ENCODE data around the gene BOLL. TPM values are rescaled to one million over a fixed set of nuclear protein-coding genes. Genes with fewer than 3 reads are reported as not detected.
"Not testable (repeated sequence)": the region's sequence is repeated elsewhere in the genome, so short reads cannot be mapped to it uniquely, and the experiment has no call there.

The BOLL gene
- total RNA-seq, 2 experiments from 2014 or later, result not detected

- DNase-seq (no peak), ATAC-seq (no peak)
- Mint-ChIP-seq H3K36me3 (ENCODE audit: low read depth) (no peaks in the 10 kb centered on the region), H3K9me3 (ENCODE audit: low read depth) (peaks cover 2% of the 10 kb centered on the region), H3K4me1 (no peaks in the 10 kb centered on the region), H3K4me3 (no peak overlapping the region), H3K27ac (no peak overlapping the region), H3K27me3 (peaks cover 3% of the 10 kb centered on the region)
- ChIA-PET CTCF (no interaction called here), POLR2A (interaction anchor here (0.6 kb wide), 1 partner anchor 488 kb away, joined by 8 read pairs; no protein-coding TSS in a partner anchor)
- intact Hi-C loops (cut with DNase I, micrococcal nuclease), result no loop called here
These were observed 58.1 kb downstream of the BOLL start for GRCh38 chr2:197727011-197727410.

- intact Hi-C loops (cut with DNase I, micrococcal nuclease), result no loop called here
- CTCF ChIA-PET, result interaction anchor here (0.7 kb wide), 1 partner anchor 1228 kb away, joined by 3 read pairs; no protein-coding TSS in a partner anchor
- H3K27ac Mint-ChIP-seq, result no peak overlapping the region
- ATAC-seq (no peak), DNase-seq (no peak)
- H3K4me1 Mint-ChIP-seq, result peaks cover 6% of the 10 kb centered on the region
- peaks cover 7% of the 10 kb centered on the region for H3K36me3 Mint-ChIP-seq (ENCODE audit: low read depth)
- no peaks in the 10 kb centered on the region for H3K9me3 Mint-ChIP-seq (ENCODE audit: low read depth)
- no peak overlapping the region for H3K4me3 Mint-ChIP-seq
- POLR2A ChIA-PET, result no interaction called here
- no peaks in the 10 kb centered on the region for H3K27me3 Mint-ChIP-seq
These were observed 67.3 kb downstream of the BOLL start for GRCh38 chr2:197717863-197718262.

- Mint-ChIP-seq H3K27ac (no peak overlapping the region), H3K9me3 (ENCODE audit: low read depth) (no peaks in the 10 kb centered on the region), H3K4me1 (peaks cover 37% of the 10 kb centered on the region), H3K27me3 (no peaks in the 10 kb centered on the region), H3K4me3 (no peak overlapping the region), H3K36me3 (ENCODE audit: low read depth) (peaks cover 38% of the 10 kb centered on the region)
- POLR2A ChIA-PET, result no interaction called here
- ATAC-seq (no peak), DNase-seq (no peak)
- CTCF ChIA-PET, result interaction anchor here (0.6 kb wide), 1 partner anchor 39 kb away, joined by 3 read pairs; no protein-coding TSS in a partner anchor
- intact Hi-C loops (cut with DNase I, micrococcal nuclease), result no loop called here
These were observed 71.8 kb downstream of the BOLL start for GRCh38 chr2:197713271-197713670.

- Mint-ChIP-seq H3K27ac (no peak overlapping the region), H3K36me3 (ENCODE audit: low read depth) (peaks cover 40% of the 10 kb centered on the region), H3K4me3 (no peak overlapping the region), H3K9me3 (ENCODE audit: low read depth) (no peaks in the 10 kb centered on the region), H3K27me3 (no peaks in the 10 kb centered on the region), H3K4me1 (peaks cover 43% of the 10 kb centered on the region)
- ChIA-PET POLR2A (no interaction called here), CTCF (interaction anchor here (0.6 to 2.0 kb wide), 6 partner anchors 8 to 414 kb away, joined by 3 to 6 read pairs (median 4); no protein-coding TSS in a partner anchor)
- ATAC-seq, result no peak
- DNase-seq, result no peak
- intact Hi-C loops (cut with DNase I, micrococcal nuclease), result no loop called here
These were observed 73.5 kb downstream of the BOLL start for GRCh38 chr2:197711578-197711977.

GRCh38 chr2:197710424-197711042, 74.6 kb downstream of the BOLL start:
- Mint-ChIP-seq H3K27ac (no peak overlapping the region), H3K9me3 (ENCODE audit: low read depth) (no peaks in the 10 kb centered on the region), H3K4me1 (peaks cover 43% of the 10 kb centered on the region), H3K4me3 (no peak overlapping the region), H3K27me3 (no peaks in the 10 kb centered on the region), H3K36me3 (ENCODE audit: low read depth) (peaks cover 41% of the 10 kb centered on the region)
- ChIA-PET POLR2A (no interaction called here), CTCF (no interaction called here)
- intact Hi-C loops (cut with DNase I, micrococcal nuclease), result no loop called here
- ATAC-seq, result peak; percentile 65
- DNase-seq, result peak; percentile 24

GRCh38 chr2:197709140-197709539, 76.0 kb downstream of the BOLL start:
- intact Hi-C loops (cut with DNase I, micrococcal nuclease), result loop anchor here (5.0 to 10.0 kb wide), 8 partner anchors 192 to 1756 kb away; partner anchors contain the start of genes COQ10B (in 1 of the 2) and MOB4 (in 1 of the 2)
- H3K9me3 Mint-ChIP-seq (ENCODE audit: low read depth); H3K27me3 Mint-ChIP-seq; POLR2A ChIA-PET; ATAC-seq; H3K27ac Mint-ChIP-seq; DNase-seq: not testable (repeated sequence)
- peak overlapping the region; percentile 58 for H3K4me3 Mint-ChIP-seq
- CTCF ChIA-PET, result interaction anchor here (0.7 to 4.1 kb wide), 2 partner anchors 68 to 70 kb away, joined by 3 to 31 read pairs; no protein-coding TSS in a partner anchor
- H3K36me3 Mint-ChIP-seq (ENCODE audit: low read depth), result peaks cover 36% of the 10 kb centered on the region
- peaks cover 46% of the 10 kb centered on the region for H3K4me1 Mint-ChIP-seq

- DNase-seq (no peak), ATAC-seq (no peak)
- H3K4me1 Mint-ChIP-seq, result peaks cover 45% of the 10 kb centered on the region
- H3K27ac Mint-ChIP-seq, result no peak overlapping the region
- peaks cover 36% of the 10 kb centered on the region for H3K36me3 Mint-ChIP-seq (ENCODE audit: low read depth)
- no peaks in the 10 kb centered on the region for H3K27me3 Mint-ChIP-seq
- ChIA-PET CTCF (interaction anchor here (1.6 to 4.1 kb wide), 4 partner anchors 8 to 116 kb away, joined by 4 to 31 read pairs (median 6); no protein-coding TSS in a partner anchor), POLR2A (interaction anchor here (0.6 kb wide), 1 partner anchor 186 kb away, joined by 3 read pairs; no protein-coding TSS in a partner anchor)
- intact Hi-C loops (cut with DNase I, micrococcal nuclease), result loop anchor here (5.0 to 10.0 kb wide), 8 partner anchors 191 to 1756 kb away; partner anchors contain the start of genes COQ10B (in 1 of the 2) and MOB4 (in 1 of the 2)
- peak overlapping the region; percentile 58 for H3K4me3 Mint-ChIP-seq
- H3K9me3 Mint-ChIP-seq (ENCODE audit: low read depth), result no peaks in the 10 kb centered on the region
These were observed 76.8 kb downstream of the BOLL start for GRCh38 chr2:197708331-197708730.

GRCh38 chr2:197707316-197708213, 77.6 kb downstream of the BOLL start:
- Mint-ChIP-seq H3K36me3 (ENCODE audit: low read depth) (peaks cover 33% of the 10 kb centered on the region), H3K27ac (no peak overlapping the region), H3K27me3 (peaks cover 1% of the 10 kb centered on the region), H3K4me3 (peak overlapping the region; percentile 80), H3K9me3 (ENCODE audit: low read depth) (no peaks in the 10 kb centered on the region), H3K4me1 (peaks cover 38% of the 10 kb centered on the region)
- CTCF ChIA-PET, result interaction anchor here (0.6 to 4.1 kb wide), 8 partner anchors 8 to 1715 kb away, joined by 3 to 31 read pairs (median 4); no protein-coding TSS in a partner anchor
- POLR2A ChIA-PET, result no interaction called here
- intact Hi-C loops (cut with DNase I, micrococcal nuclease), result loop anchor here (1.0 to 10.0 kb wide), 11 partner anchors 71 to 1757 kb away; partner anchors contain the start of genes COQ10B (in 1 of the 2) and MOB4 (in 1 of the 2)
- DNase-seq (no peak), ATAC-seq (no peak)

GRCh38 chr2:197706839-197707207, 78.3 kb downstream of the BOLL start:
- intact Hi-C loops (cut with DNase I, micrococcal nuclease), result loop anchor here (1.0 to 10.0 kb wide), 11 partner anchors 71 to 1758 kb away; partner anchors contain the start of genes COQ10B (in 1 of the 2) and MOB4 (in 1 of the 2)
- Mint-ChIP-seq H3K4me1 (peaks cover 36% of the 10 kb centered on the region), H3K4me3 (peak overlapping the region; percentile 80), H3K27me3 (peaks cover 2% of the 10 kb centered on the region), H3K27ac (no peak overlapping the region), H3K9me3 (ENCODE audit: low read depth) (no peaks in the 10 kb centered on the region), H3K36me3 (ENCODE audit: low read depth) (peaks cover 31% of the 10 kb centered on the region)
- ChIA-PET CTCF (interaction anchor here (0.6 to 4.1 kb wide), 11 partner anchors 9 to 1715 kb away, joined by 3 to 31 read pairs (median 4); no protein-coding TSS in a partner anchor), POLR2A (no interaction called here)
- no peak for ATAC-seq
- no peak for DNase-seq

GRCh38 chr2:197705912-197706838, 78.9 kb downstream of the BOLL start:
- ChIA-PET POLR2A (no interaction called here), CTCF (interaction anchor here (0.6 to 4.1 kb wide), 14 partner anchors 8 to 1018 kb away, joined by 3 to 31 read pairs (median 3); no protein-coding TSS in a partner anchor)
- intact Hi-C loops (cut with DNase I, micrococcal nuclease), result loop anchor here (1.0 to 10.0 kb wide), 17 partner anchors 81 to 1759 kb away; partner anchors contain the start of genes COQ10B (in 2 of the 2), HSPE1 (in 2 of the 2), CCDC150 (in 1 of the 2) and MOB4 (in 1 of the 2)
- peaks cover 2% of the 10 kb centered on the region for H3K27me3 Mint-ChIP-seq
- H3K9me3 Mint-ChIP-seq (ENCODE audit: low read depth), result no peaks in the 10 kb centered on the region
- peak overlapping the region; percentile 80 for H3K4me3 Mint-ChIP-seq
- peaks cover 36% of the 10 kb centered on the region for H3K4me1 Mint-ChIP-seq
- no peak for ATAC-seq
- peaks cover 26% of the 10 kb centered on the region for H3K36me3 Mint-ChIP-seq (ENCODE audit: low read depth)
- peak overlapping the region; percentile 85 for H3K27ac Mint-ChIP-seq
- peak; percentile 23 for DNase-seq

Measured in activated CD4-positive, alpha-beta T cell treated with anti-CD3 and anti-CD28 coated beads for 36 hours (primary cell).